ENCODE data around the gene BACH2. TPM values are rescaled to one million over a fixed set of nuclear protein-coding genes. Genes with fewer than 3 reads are reported as not detected.

Gene BACH2
- total and polyA plus RNA-seq, 2 of the 4 experiments (the other 2 are of a cell fraction) = 1.3 to 1.4 TPM

GRCh38 chr6:90082847-90083246, 213.8 kb downstream of the BACH2 start:
- Histone ChIP-seq H3K9me3 (ENCODE audit: control insufficient read depth, insufficient read depth, low read length) (no peaks in the 10 kb centered on the region), H3K4ac (ENCODE audit: low read depth, low read length) (no peak overlapping the region), H3K56ac (ENCODE audit: extremely low read depth, insufficient read depth, low read length) (no peak overlapping the region), H4K5ac (ENCODE audit: low read depth, low read length) (no peak overlapping the region), H2BK5ac (ENCODE audit: low read depth, low read length, poor library complexity, severe bottlenecking) (no peak overlapping the region), H2AK9ac (replicated peaks; ENCODE audit: low read depth, low read length, poor library complexity) (no peak overlapping the region), H2AK5ac (ENCODE audit: low read depth, low read length) (no peak overlapping the region), H3K79me1 (ENCODE audit: low read depth in 1 of 2, low read length in 2 of 2) (no peaks in the 10 kb centered on the region), H3K23ac (ENCODE audit: low read depth, low read length) (no peak overlapping the region), H2BK15ac (ENCODE audit: low read depth, low read length) (no peak overlapping the region), H2AFZ (replicated peaks; ENCODE audit: low read length, poor library complexity) (no peak overlapping the region), H2BK120ac (ENCODE audit: low read depth, low read length) (no peak overlapping the region), H3K27me3 (ENCODE audit: control insufficient read depth, insufficient read depth, low read length) (no peaks in the 10 kb centered on the region), H4K91ac (ENCODE audit: insufficient read depth, low read depth, low read length) (no peak overlapping the region), H4K20me1 (ENCODE audit: insufficient read depth, low read length) (no peaks in the 10 kb centered on the region), H3K27ac (ENCODE audit: insufficient read depth, low read length) (no peak overlapping the region), H3K14ac (replicated peaks; ENCODE audit: low read depth, low read length) (no peak overlapping the region), H3K4me1 (ENCODE audit: control insufficient read depth, insufficient read depth, low read length) (no peaks in the 10 kb centered on the region), H3K9me1 (ENCODE audit: insufficient read depth, low read length) (no peaks in the 10 kb centered on the region), H3K4me2 (ENCODE audit: low read depth, low read length) (no peak overlapping the region), H4K8ac (ENCODE audit: low read depth in 2 of 2, low read length in 2 of 2) (no peak overlapping the region), H3K36me3 (ENCODE audit: control insufficient read depth, insufficient read depth, low read length) (no peaks in the 10 kb centered on the region), H3K18ac (ENCODE audit: low read depth, low read length) (no peak overlapping the region), H3K9ac (ENCODE audit: low read depth, low read length) (no peak overlapping the region), H3K4me3 (ENCODE audit: insufficient read depth, low read depth, low read length) (no peak overlapping the region), H2BK20ac (ENCODE audit: low read depth, low read length) (no peak overlapping the region)
- TF ChIP-seq SMC3 (IDR thresholded peaks at IDR 0.05; ENCODE audit: low read depth, low read length) = no peak
- TF ChIP-seq RFX5 (IDR thresholded peaks at IDR 0.05; ENCODE audit: low read depth, low read length) = no peak
- TF ChIP-seq MAFK (IDR thresholded peaks at IDR 0.05; ENCODE audit: low read depth, low read length) = no peak
- TF ChIP-seq USF2 (IDR thresholded peaks at IDR 0.05; ENCODE audit: low read depth, low read length) = no peak
- TF ChIP-seq CEBPB (IDR thresholded peaks at IDR 0.05; ENCODE audit: low read depth, low read length) = no peak
- no peak for TF ChIP-seq MXI1 (IDR thresholded peaks at IDR 0.05; ENCODE audit: borderline replicate concordance, low read depth, low read length)
- TF ChIP-seq NFE2L2 (IDR thresholded peaks at IDR 0.05; ENCODE audit: low read depth, low read length) = no peak
- dilution Hi-C loops (cut with HindIII; ENCODE audit: low sequenced_read_pairs, unreplicated experiment) (no loop called here), in situ Hi-C loops (cut with MboI; ENCODE audit: low sequenced_read_pairs) (no loop called here), intact Hi-C loops (cut with micrococcal nuclease) (no loop called here)
- no CpG with 5 or more reads among the region's 2 CpGs for WGBS, 2 experiments (ENCODE audit: extremely low coverage in 2 of 2, insufficient read length in 1 of 2)
- CTCF ChIA-PET = no interaction called here
- no TSS peak for BruUV-seq (replicated peaks)
- no peak for ATAC-seq (ENCODE audit: low read depth)
- DNase-seq = no peak
- POLR2A ChIA-PET (ENCODE audit: unreplicated experiment) = no interaction called here
